Endodermal cell (in vitro differentiated cells): ENCODE measurements around the gene KCNQ1. TPM values are rescaled to one million over a fixed set of nuclear protein-coding genes. Genes with fewer than 3 reads are reported as not detected.

Experiments
- DNase-seq: peaks from one replicate; pipeline ENCODE4 v3.0.0-alpha.2; 2017
- H3K27ac ChIP-seq: 2 replicates; pipeline ENCODE4 v1.5.1; 2013; ENCODE audit warnings: mild to moderate bottlenecking, low read depth, low read length, moderate library complexity
- H3K27me3 ChIP-seq: 2 replicates; pipeline ENCODE4 v1.6.1; 2013; ENCODE audit warnings: mild to moderate bottlenecking, low read length, moderate library complexity; ENCODE audit not compliant: insufficient read depth, control insufficient read depth, poor library complexity, severe bottlenecking
- H3K36me3 ChIP-seq: 2 replicates; pipeline ENCODE4 v1.7.0; 2013; ENCODE audit warnings: mild to moderate bottlenecking, low read length, moderate library complexity; ENCODE audit not compliant: control insufficient read depth, insufficient read depth
- H3K4me1 ChIP-seq: one replicate; pipeline ENCODE4 v1.7.0; 2013; ENCODE audit warnings: low read length; ENCODE audit not compliant: control insufficient read depth, insufficient read depth
- H3K4me3 ChIP-seq: 2 replicates; pipeline ENCODE4 v1.5.1; 2013; ENCODE audit warnings: mild to moderate bottlenecking, low read length, moderate library complexity
- H3K9ac ChIP-seq: 2 replicates; pipeline ENCODE4 v1.6.1; 2013; ENCODE audit warnings: mild to moderate bottlenecking, low read length, moderate library complexity; ENCODE audit not compliant: poor library complexity, severe bottlenecking; ENCODE audit errors: extremely low read depth
- H3K9me3 ChIP-seq: 2 replicates; pipeline ENCODE4 v1.6.1; 2013; ENCODE audit warnings: mild to moderate bottlenecking, low read length, moderate library complexity; ENCODE audit not compliant: control insufficient read depth
- H3K27ac Mint-ChIP-seq: 2 replicates; pipeline ENCODE4 v1.8.0; 2020; ENCODE audit warnings: mixed read lengths
- H3K27me3 Mint-ChIP-seq: 2 replicates; pipeline ENCODE4 v1.8.0; 2021; ENCODE audit warnings: mild to moderate bottlenecking, mixed read lengths; ENCODE audit not compliant: insufficient read depth
- H3K36me3 Mint-ChIP-seq: 2 replicates; pipeline ENCODE4 v1.8.0; 2020; ENCODE audit warnings: low read depth, mixed read lengths
- H3K4me1 Mint-ChIP-seq: 2 replicates; pipeline ENCODE4 v1.8.0; 2020; ENCODE audit warnings: mixed read lengths
- H3K4me3 Mint-ChIP-seq: 2 replicates; pipeline ENCODE4 v1.8.0; 2020; ENCODE audit warnings: mild to moderate bottlenecking, moderate library complexity, mixed read lengths
- H3K9me3 Mint-ChIP-seq: 2 replicates; pipeline ENCODE4 v1.8.0; 2020; ENCODE audit warnings: mild to moderate bottlenecking, mixed read lengths
- CTCF ChIP-seq: fragments of 200-600 bp; sonication (generic); conservative IDR thresholded peaks from 2 replicates; pipeline ENCODE4 v1.5.0; 2021; ENCODE audit warnings: antibody characterized with exemption, mild to moderate bottlenecking
- WGBS, 2 experiments: methylation state at CpG; one replicate each; pipeline versions ENCODE4 v1.1.5 to v1.1.7; 2013; ENCODE audit warnings: missing lambda C conversion rate in 2 of 2, mixed read lengths in 1 of 2; ENCODE audit not compliant: insufficient coverage in 1 of 2, insufficient read length in 1 of 2; 5-methylcytosine and 5-hydroxymethylcytosine counted together
- total RNA-seq, 2 donors: library from RNA; stranded (reverse); fragmentation: NEBNext Ultra II Directional in 1 of 2; extraction: Animal tissue kit (Norgen Biotek cat#: 25700) in 1 of 2; gene quantifications; 2 replicates in 1 of 2; 3 replicates in 1 of 2; pipeline ENCODE4 v1.2.1, GENCODE V29; 2021

Gene KCNQ1
- total RNA-seq, 2 donors from 2014 or later, result 1.8 to 3.5 TPM

GRCh38 chr11:2806351-2807024, 361.7 kb downstream of the KCNQ1 start:
- peaks cover 6% of the 10 kb centered on the region for H3K4me1 ChIP-seq
- H3K4me3 Mint-ChIP-seq, result no peak overlapping the region
- peaks cover 10% of the 10 kb centered on the region for H3K4me1 Mint-ChIP-seq
- H3K4me3 ChIP-seq, result no peak overlapping the region
- WGBS, 2 experiments, result 85 to 88% methylated on average over 12 to 24 of the region's 24 CpGs
- peak; percentile 47 for DNase-seq
- peak overlapping the region; percentile 44 for H3K27ac ChIP-seq
- no peak for TF ChIP-seq CTCF
- H3K27me3 ChIP-seq, result no peaks in the 10 kb centered on the region
- H3K27ac Mint-ChIP-seq, result no peak overlapping the region
- no peaks in the 10 kb centered on the region for H3K36me3 Mint-ChIP-seq
- H3K36me3 ChIP-seq, result no peaks in the 10 kb centered on the region
- no peak overlapping the region for H3K9ac ChIP-seq
- H3K27me3 Mint-ChIP-seq, result peaks cover 64% of the 10 kb centered on the region
- peaks cover 3% of the 10 kb centered on the region for H3K9me3 Mint-ChIP-seq
- H3K9me3 ChIP-seq, result no peaks in the 10 kb centered on the region

- peaks cover 67% of the 10 kb centered on the region for H3K27me3 Mint-ChIP-seq
- H3K27ac Mint-ChIP-seq, result no peak overlapping the region
- H3K36me3 Mint-ChIP-seq, result no peaks in the 10 kb centered on the region
- Histone ChIP-seq H3K4me3 (no peak overlapping the region), H3K4me1 (peaks cover 8% of the 10 kb centered on the region), H3K9ac (no peak overlapping the region), H3K9me3 (no peaks in the 10 kb centered on the region), H3K36me3 (no peaks in the 10 kb centered on the region), H3K27me3 (no peaks in the 10 kb centered on the region), H3K27ac (peak overlapping the region; percentile 44)
- H3K4me3 Mint-ChIP-seq, result no peak overlapping the region
- no peak for TF ChIP-seq CTCF
- WGBS, 2 experiments, result 87 to 91% methylated on average over 28 to 37 of the region's 39 CpGs
- peak; percentile 39 for DNase-seq
- peaks cover 15% of the 10 kb centered on the region for H3K4me1 Mint-ChIP-seq
- peaks cover 3% of the 10 kb centered on the region for H3K9me3 Mint-ChIP-seq
These were observed 362.3 kb downstream of the KCNQ1 start for GRCh38 chr11:2807025-2807681.

- H3K36me3 Mint-ChIP-seq, result no peaks in the 10 kb centered on the region
- no peak overlapping the region for H3K4me3 Mint-ChIP-seq
- Histone ChIP-seq H3K4me1 (peaks cover 8% of the 10 kb centered on the region), H3K9ac (no peak overlapping the region), H3K9me3 (no peaks in the 10 kb centered on the region), H3K27me3 (no peaks in the 10 kb centered on the region), H3K36me3 (no peaks in the 10 kb centered on the region), H3K27ac (no peak overlapping the region), H3K4me3 (no peak overlapping the region)
- peaks cover 68% of the 10 kb centered on the region for H3K27me3 Mint-ChIP-seq
- TF ChIP-seq CTCF, result no peak
- H3K9me3 Mint-ChIP-seq, result peaks cover 3% of the 10 kb centered on the region
- peaks cover 18% of the 10 kb centered on the region for H3K4me1 Mint-ChIP-seq
- DNase-seq, result peak; percentile 17
- no peak overlapping the region for H3K27ac Mint-ChIP-seq
- 95 to 100% methylated on average over 2 to 11 of the region's 11 CpGs for WGBS, 2 experiments
These were observed 363.0 kb downstream of the KCNQ1 start for GRCh38 chr11:2807801-2808241.
